Esophagus muscularis mucosa (tissue), 2 donors: ENCODE results near the gene UQCRC2.

Source experiments
- POLR2A ChIP-seq: fragments of 450-650 bp; IDR thresholded peaks from one replicate; pipeline ENCODE4 v1.6.1; 2017; ENCODE audit warnings: antibody characterized with exemption, moderate library complexity, mild to moderate bottlenecking, low read depth
- POLR2AphosphoS5 ChIP-seq, 2 donors: sonication (generic); formaldehyde crosslinking; IDR thresholded peaks; one replicate each; pipeline ENCODE4 v1.6.1; 2017; ENCODE audit warnings: antibody characterized with exemption in 2 of 2

- TF ChIP-seq POLR2A (peak; percentile 28), POLR2AphosphoS5 (IDR thresholded peaks at IDR 0.05) (peak in 1 of 2 donors; percentile 74)
These were observed 54.5 kb downstream of the UQCRC2 start, which contains the start of gene MOSMO for GRCh38 chr16:22007509-22008214.
